GM21423 (cell line): Measurements from ENCODE around the gene BLACAT1.
A peak's percentile ranks its signal among the peaks of the same experiment; 100 is the strongest.
"Not testable (repeated sequence)": the region's sequence is repeated elsewhere in the genome, so short reads cannot be mapped to it uniquely, and the experiment has no call there.

Experiments used
- ATAC-seq: cut with Tn5 transposase; IDR thresholded peaks from one replicate; pipeline ENCODE4 v1.9.1; 2021; ENCODE audit warnings: mild to moderate bottlenecking, moderate library complexity; ENCODE audit not compliant: unreplicated experiment

BLACAT1 gene

DNA sequence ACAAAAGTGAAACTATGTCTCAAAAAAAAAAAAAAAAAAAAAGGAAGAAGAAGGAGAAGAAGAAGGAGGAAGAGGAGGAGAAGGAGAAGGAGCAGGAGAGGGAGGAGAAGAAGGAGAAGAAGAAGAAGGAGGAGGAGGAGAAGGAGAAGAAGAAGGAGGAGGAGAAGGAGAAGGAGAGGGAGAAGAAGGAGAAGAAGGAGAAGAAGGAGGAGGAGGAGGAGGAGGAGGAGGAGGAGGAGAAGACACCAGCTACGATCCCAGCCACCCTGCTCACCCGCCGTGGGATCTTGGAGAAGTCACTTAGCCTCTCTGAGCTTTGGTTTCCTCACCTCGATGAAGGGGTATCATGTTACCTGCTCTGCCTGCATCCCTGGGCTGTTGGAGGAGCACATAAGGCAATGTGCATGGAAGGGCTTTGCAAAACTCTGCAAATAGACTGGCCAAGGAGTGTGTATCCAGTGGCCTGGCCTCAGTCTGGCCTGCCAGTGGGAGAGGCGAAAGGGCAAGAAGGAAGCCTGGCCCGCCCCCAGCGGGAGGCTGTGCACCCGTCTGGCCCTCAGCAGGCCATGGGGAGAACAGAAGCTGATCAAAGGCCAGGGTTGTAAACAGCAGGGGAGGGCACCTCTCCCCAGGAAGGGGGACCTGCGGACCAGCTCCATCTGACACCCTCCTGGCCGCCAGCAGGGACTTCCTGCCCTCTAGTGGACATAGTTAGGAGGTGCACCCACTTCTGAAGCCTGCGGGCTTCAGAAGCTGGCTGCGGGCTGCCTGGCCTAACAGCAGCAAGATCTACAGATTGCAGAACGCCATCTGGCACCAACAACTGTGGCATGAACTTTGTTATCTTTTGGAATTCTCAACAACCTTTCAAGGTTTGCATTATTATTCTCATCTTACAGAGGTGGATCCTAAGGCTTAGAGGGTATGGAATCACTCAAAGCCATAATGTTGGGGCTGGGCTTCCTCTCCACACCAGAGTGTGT, 29.4 kb upstream of the BLACAT1 start:
- ATAC-seq: no peak

GRCh38 chr1:205483372-205483771, 27.5 kb upstream of the BLACAT1 start:
- no peak for ATAC-seq

GRCh38 chr1:205482587-205482986, 26.7 kb upstream of the BLACAT1 start:
- not testable (repeated sequence) for ATAC-seq

- ATAC-seq: no peak
Observed at GRCh38 chr1:205481629-205482151, 25.8 kb upstream of the BLACAT1 start.

GRCh38 chr1:205481218-205481617, 25.4 kb upstream of the BLACAT1 start:
- ATAC-seq: no peak

DNA sequence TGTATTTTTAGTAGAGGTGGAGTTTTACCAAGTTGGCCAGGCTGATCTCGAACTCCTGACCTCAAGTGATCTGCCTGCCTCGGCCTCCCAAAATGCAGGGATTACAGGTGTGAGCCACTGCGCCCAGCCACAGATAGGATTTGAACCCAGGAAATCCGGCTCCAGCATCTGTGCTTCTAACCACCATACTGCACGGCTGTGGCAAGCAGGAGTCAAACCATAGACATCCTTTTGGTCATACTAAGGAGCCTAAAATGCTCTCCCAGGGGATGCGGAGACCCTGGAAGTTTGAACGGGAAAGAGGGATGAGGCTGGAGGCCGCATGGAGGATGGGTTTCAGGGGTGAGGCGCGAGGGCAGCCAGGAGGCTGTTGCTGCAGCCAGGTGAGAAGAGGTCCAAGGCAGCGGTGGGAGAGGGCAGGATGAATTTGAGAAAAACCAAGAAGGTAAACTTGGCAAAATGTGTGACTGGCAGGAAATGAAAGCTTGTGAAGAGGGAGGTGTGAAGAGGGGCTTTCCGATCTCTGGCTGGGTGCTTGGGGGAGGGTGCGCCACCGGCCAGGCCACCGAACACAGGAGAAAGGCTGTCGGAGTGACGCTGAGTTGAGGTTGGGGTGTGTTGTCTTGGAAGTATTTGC, 24.6 kb upstream of the BLACAT1 start:
- ATAC-seq: peak; percentile 45

DNA sequence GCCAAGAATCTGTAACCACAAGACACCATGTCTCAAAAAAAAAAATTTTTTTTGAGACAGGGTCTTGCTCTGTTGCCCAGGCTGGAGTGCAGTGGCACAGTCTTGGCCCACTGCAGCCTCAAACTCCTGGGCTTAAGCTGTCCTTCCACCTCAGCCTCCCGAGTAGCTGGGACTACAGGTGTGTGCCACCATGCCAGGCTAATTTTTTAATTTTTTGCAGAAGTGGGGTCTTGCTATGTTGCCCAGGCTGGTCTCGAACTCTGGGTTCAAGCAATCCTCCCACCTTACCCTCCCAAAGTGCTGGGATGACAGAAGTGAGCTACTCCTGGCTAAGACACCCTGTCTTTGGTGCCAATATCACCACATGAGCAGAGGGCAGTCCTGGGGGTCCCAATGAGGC, 23.1 kb upstream of the BLACAT1 start:
- ATAC-seq: not testable (repeated sequence)

- no peak for ATAC-seq
Observed at GRCh38 chr1:205477759-205478247, 22.0 kb upstream of the BLACAT1 start.

DNA sequence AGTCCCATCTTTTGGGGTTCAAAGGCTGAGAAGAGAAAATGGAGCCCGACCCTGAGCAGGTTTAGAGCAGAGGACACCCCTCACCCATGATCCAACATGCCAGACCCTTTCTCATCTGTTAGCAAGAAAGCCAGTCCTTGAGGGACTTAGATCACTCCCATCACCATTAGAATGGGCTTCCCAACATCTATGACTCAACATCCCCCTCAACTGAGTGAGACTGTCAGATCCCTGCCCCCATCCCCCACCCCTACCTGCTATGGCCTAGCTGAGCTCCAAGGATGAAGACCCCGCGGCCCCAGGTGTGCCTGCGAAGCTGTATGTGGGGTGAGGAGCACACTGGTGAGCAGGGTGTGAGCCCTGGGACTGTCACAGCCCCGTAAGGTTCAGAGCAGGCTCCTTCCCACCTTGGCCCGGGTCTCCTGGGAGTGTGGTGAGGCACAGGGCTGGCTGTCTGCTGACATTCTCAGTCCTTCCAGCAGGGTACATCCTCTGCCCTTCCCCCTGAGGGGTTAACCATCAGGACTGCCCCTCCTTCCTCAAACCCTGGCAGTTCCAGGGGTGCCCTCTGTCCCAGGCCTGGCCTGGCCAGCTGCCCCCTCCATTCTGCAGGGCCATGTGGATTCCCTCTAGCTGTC, 21.4 kb upstream of the BLACAT1 start:
- ATAC-seq: no peak

GRCh38 chr1:205476648-205477047, 20.8 kb upstream of the BLACAT1 start:
- no peak for ATAC-seq

- ATAC-seq: no peak
Observed at GRCh38 chr1:205475855-205476254, 20.0 kb upstream of the BLACAT1 start.

DNA sequence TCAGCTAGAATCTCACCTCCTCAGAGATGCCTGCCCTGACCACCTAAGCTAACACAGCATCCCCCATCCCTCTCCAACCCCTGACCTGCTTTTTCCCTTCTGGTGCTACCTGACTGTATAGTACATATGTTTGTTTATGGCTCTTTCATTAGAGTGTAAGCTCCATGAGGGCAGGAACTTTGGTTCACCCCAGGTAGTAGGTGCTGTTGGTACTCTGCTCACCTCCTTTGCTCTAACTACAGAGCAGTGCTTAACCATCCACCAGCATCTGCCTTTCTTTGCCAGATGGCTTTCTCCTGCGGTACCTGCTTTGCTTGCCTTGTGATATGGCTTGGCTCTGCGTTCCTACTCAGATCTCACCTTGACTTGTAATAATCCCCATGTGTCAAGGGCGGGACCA, 18.7 kb upstream of the BLACAT1 start:
- ATAC-seq: no peak

DNA sequence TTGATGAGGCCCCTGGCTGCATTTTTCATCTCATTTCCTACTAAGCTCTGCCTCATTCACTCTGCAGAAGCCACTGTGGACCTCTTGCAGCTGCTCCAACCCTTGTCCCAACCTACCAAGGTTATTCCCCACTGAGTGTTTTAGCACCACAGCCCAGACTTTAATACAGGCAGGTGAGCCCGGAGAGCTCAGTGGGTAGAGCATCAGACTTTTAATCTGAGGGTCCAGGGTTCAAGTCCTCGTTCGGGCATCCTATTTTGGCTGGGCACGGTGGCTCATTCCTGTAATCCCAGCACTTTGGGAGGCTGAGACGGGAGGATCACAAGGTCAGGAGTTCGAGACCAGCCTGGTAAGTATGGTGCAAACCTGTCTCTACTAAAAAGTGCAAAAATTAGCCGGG, 18.1 kb upstream of the BLACAT1 start:
- no peak for ATAC-seq

GRCh38 chr1:205473475-205473874, 17.6 kb upstream of the BLACAT1 start:
- ATAC-seq: no peak

GRCh38 chr1:205472737-205473441, 17.0 kb upstream of the BLACAT1 start:
- no peak for ATAC-seq

DNA sequence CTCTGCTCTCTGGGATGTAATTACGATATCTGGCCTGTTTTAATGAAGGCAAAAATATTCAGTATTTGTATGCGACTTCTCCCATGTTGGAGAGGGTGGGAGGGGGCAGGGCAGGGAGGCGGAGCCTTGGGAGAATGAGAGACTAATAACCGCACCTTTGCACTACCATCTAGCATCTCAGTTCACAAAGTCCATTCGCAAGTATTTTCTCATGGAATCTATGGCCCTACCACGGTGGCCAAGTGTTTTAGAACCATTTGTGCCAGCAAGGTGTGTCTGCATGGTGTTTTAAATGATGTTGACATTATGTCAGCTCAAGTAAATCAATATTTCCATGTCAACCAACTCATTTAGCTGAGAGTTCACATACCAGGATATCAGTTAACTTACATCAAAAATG, 14.3 kb upstream of the BLACAT1 start:
- ATAC-seq: no peak

GRCh38 chr1:205466595-205467220, 10.9 kb upstream of the BLACAT1 start:
- ATAC-seq: no peak

GRCh38 chr1:205465392-205465791, 9.5 kb upstream of the BLACAT1 start:
- ATAC-seq: no peak

DNA sequence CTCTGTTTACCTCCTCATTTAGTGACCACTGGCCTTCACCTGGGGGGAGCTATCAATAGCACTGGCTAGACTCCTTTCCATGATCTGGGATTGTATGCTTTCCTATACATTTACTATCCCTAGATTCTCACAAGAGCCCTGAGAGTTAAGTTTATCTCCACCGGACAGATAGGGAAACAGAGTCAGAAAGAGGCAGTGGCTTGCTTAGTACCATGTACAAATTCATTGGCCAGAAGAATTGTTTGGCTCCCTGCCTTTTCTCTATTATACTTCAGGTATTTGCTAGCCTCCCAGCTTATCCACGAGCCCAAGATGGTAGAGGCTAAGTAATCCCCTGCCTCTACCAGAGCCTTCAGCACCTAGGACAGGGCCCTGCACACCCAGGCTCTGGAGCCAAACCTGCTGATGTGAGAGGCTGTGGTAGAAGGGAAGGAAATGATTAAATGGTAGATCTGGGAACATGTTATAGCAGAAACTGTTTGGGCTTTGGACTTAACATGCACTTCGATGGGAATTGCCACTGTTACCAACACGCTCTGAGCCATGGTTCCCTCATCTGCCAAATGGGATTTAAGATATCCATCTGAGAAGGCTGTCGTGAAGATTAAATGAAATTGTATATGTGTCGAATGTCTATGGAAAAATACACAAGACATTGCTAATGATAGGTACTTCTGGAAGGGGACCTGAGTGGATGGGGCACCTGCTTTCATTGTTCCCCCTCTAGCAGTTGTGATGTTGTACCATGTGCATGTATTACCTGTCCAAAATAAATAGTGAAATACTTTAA, 3.1 kb upstream of the BLACAT1 start:
- no peak for ATAC-seq
